GM19395 (cell line): Measurements from ENCODE around the gene CSAD.
"Not testable (repeated sequence)": the region's sequence is repeated elsewhere in the genome, so short reads cannot be mapped to it uniquely, and the experiment has no call there.

Experiments used
- ATAC-seq: cut with Tn5 transposase; IDR thresholded peaks from one replicate; pipeline ENCODE4 v1.9.1; 2021; ENCODE audit warnings: mild to moderate bottlenecking, moderate library complexity; ENCODE audit not compliant: unreplicated experiment

CSAD gene

DNA sequence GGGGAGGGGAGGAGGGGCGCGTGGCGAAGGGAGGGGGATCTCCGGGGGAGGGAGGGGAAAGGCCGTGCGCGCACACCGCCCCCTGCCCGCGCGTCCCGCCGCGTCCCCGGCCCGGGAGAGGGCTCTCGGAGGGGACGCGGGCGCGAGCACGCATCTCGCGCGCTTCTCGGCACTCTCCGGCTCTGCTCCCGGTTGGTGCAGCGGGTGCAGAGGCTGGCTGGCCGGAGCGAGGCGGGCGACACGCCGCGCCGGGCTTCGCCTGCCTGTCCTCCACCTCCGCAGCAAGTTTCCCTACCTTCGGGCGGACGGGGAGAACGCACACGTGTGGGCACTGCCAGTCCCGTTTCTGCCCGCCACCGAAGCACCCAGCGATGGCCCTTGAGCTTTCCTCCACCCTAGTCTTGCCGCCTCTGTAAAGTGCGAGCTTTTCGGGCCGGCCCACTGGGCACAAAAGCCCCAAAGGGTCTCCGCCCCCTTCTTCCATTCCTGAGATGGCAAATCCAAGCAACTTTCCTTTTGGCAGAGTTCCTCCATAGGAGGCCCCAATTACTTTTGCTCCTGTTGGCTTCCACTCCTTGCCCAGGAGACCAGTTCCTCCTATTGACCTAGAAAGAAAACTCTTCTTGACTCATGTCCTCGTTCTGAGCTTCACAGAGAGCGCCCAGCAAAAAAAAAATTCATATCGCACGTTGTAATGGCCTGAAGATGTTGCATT lies 363 bp upstream of the CSAD start:
- ATAC-seq = peak; percentile 52

DNA sequence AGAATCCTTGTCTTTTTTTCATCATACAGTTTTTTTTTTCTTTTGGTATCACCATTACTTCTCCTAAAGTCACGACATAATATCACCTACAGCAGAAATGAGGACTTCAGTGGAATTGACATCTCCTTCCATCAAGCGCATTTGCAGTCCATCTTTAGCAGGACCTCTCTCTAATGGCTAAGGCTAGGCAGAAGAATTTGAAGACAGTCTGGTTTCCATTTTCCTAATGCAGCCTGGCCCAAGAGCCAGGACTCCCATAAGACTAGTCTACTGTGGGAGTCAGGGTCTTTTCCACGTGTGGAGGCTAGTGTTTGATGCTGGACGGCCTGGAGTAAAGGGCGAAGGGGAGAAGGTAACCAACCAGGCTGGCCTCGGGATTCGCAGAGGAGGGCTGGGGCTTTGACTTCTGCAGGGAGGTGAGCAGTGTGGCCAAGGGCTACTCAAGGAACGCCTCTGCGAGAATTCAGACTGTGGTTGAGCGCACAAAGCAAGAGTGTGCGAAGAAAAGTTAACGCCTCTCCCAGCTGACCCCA lies 972 bp downstream of the CSAD start:
- ATAC-seq = peak; percentile 23

- ATAC-seq = not testable (repeated sequence)
Observed at GRCh38 chr12:53178803-53179202, 1.9 kb downstream of the CSAD start.

GRCh38 chr12:53177447-53177846 lies 3.3 kb downstream of the CSAD start:
- ATAC-seq = not testable (repeated sequence)

DNA sequence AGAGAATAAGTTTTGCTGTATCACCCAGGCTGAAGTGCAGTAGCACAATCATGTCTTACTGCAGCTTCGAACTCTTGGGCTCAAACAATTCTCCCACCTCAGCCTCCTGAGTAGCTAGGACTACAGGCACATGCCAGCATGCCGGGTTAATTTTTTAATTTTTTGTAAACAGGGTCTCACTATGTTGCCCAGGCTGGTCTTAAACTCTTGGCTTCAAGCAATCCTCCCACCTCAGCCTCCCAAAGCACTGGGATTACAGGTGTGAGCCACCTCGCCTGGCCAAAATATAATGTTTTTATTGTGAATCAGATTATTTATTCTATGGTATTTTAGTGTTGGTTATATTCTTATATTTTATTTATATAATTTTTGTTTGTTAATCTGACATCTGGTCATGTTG lies 4.0 kb downstream of the CSAD start:
- ATAC-seq = no peak

- no peak for ATAC-seq
Observed at GRCh38 chr12:53174881-53175491, 5.7 kb downstream of the CSAD start.

DNA sequence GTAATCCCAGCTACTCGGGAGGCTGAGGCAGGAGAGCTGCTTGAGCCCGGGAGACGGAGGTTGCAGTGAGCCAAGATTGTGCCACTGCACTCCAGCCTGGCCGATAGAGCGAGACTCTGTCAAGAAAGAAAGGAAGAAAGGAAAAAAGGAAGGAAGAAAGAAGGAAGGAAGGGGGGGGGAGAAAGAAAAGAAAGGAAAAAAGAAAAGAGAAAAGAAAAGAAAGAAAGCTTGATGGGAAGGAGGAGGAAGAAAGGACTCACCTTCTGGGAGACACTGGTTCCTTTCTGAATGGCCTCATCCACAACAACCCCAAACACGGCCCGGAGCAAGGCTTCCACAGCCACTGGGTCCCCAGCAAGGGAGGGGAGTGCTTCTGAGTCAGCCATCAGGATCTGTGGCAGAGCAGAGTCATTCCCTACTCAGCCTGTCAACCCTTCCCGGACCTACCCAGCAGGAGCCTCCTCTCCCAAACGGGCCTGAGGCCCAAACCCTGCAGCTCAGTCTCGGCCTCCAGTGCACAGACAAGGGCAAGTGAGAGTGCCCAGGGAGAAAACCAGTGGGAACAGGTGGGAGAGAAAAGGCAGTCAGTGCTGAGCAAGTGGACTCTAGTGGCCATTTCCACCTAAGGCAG lies 7.5 kb downstream of the CSAD start:
- ATAC-seq = no peak

DNA sequence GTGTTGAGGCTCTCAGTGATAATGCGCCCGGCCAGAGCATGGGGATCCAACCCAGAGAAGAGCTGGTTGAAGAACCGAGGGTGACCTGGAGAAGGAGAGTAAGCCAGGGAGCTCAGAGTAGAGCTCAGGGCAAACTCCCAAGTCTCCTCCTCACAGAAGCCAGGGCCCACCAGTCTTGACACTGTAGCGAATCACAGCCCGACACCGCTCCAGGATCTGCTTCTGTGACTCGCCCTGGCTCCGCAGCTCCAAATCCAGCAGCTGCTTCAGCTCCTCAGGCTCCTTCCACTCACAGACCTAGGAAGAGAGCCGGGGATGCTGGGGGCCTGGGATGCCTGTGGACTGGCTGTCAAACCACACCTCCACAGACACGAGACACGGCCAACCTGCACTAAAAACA lies 8.4 kb downstream of the CSAD start:
- no peak for ATAC-seq

DNA sequence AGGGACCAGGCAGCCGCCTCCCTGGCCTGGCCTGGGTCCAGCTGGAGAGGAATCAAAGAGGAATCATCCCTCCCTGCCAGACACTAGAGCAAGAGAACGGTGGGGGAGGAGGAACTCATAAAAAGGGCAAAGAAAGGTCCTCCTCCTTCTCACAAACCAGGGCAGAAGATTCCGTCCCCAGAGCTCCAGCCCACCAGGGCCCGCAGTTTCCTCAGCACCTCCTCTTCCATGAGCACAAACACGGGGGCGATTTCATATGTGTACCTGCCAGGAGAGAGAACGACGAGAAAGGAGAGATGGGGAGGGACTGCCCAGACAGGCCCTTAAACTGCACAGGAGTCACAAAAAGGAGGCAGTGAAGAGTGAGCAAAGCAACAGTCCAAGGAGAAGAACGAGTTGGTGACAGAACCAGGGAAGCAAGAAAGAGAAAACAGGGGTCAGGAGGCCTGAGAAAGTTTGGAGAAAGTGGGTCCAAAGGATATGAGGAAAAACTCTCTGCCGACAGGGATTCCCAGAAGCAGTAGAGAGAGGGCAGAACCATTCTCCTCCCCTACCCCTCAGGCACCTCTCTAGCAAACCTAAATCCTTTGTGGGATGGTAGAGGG lies 8.9 kb downstream of the CSAD start:
- ATAC-seq = no peak

GRCh38 chr12:53170876-53171724 lies 9.6 kb downstream of the CSAD start:
- no peak for ATAC-seq

- ATAC-seq = no peak
Observed at GRCh38 chr12:53170215-53170614, 10.5 kb downstream of the CSAD start.

GRCh38 chr12:53169644-53170043 lies 11.1 kb downstream of the CSAD start:
- no peak for ATAC-seq

DNA sequence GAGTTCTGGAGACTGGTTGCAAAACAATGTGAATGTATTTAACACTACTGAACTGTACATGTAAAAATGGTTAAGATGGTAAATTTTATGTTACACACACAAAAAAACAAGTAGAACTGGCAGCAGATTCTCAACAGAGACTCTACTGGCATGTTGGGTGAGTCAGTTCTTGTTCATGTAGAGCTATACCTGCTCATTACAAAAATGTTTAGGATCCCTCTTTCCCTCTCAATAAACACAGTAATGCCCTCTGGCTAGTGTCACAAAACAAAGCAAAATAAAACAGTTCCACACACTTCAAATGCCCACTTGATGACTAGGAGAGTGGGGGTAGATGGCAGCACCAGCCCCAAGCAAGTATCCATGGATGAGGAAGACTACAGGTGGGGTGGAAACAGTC lies 13.9 kb downstream of the CSAD start:
- no peak for ATAC-seq

- not testable (repeated sequence) for ATAC-seq
Observed at GRCh38 chr12:53163008-53163407, 17.7 kb downstream of the CSAD start.

DNA sequence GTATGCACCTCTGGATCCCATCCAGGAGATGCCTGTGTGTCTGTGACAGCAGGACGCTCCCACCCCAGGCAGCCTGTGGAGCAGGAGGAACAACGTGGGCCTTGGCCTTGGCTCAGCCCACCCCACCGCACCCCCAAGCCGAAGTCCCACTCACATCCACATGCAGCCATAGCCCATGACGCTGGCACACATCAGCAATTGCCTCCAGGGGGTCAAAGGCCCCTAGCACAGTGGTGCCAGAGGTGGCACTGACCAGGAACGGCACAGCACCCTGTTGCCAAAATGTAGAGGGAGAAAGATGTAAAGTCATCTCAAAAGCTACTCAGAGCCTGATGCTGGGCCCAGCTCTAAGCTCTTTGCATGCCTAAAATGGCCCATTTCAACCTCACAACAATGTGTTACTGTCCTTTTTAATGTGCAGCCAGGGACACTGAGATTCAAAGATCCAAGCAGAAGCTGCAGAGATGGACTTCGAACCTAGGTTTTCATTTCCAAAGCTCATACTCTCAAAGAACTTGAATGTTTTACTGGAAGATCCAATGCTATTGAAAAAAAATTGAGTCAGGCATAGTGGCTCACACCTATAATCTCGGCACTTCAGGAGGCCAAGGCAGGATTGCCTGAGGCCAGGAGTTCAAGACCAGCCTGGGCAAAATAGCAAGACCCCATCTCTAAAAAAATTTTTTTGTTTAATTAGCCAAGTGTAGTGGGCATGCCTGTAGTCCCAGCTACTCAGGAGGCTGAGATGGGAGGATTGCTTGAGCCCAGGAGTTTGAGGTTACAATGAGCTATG lies 19.4 kb downstream of the CSAD start:
- ATAC-seq = no peak

GRCh38 chr12:53160673-53161072 lies 20.1 kb downstream of the CSAD start:
- ATAC-seq = no peak

DNA sequence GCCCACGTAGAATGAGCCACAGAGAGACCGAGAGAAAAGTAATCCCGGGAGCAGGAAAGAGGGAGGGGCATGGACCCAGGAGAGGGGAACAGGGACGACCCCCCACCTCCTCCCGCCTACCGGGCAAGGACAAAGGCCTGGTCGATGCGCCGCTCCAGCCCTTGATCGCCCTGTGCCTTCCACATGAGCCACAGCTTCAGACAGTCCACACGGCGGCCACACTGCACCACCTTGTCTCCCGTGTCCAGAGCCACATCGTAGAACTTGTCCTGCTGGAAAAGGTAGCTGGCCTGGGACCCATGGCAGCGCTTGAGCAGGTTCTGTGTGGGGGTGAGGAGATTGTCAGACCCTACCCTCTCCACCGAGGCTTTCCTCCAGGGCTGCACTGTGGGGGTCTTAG lies 20.7 kb downstream of the CSAD start:
- no peak for ATAC-seq

- ATAC-seq = peak; percentile 74
Observed at GRCh38 chr12:53159195-53159839, 21.4 kb downstream of the CSAD start.

GRCh38 chr12:53152390-53152789 lies 28.3 kb downstream of the CSAD start:
- ATAC-seq = no peak
